HepG2 (cell line): ENCODE data around the gene NFATC3. TPM values are rescaled to one million over a fixed set of nuclear protein-coding genes. Genes with fewer than 3 reads are reported as not detected.

Experiments
- ATF7-NPFF ChIP-seq: sonication (generic); formaldehyde crosslinking; IDR thresholded peaks from 2 replicates; pipeline ENCODE4 v1.8.1; 2023; ENCODE audit warnings: mild to moderate bottlenecking, low read depth, missing genetic modification reagents, moderate library complexity
- ATRX ChIP-seq: sonication (generic); formaldehyde crosslinking; IDR thresholded peaks from 2 replicates; pipeline ENCODE4 v1.4.0; 2020; ENCODE audit warnings: missing genetic modification reagents, borderline replicate concordance
- BORCS8-MEF2B ChIP-seq: sonication (generic); formaldehyde crosslinking; IDR thresholded peaks from 2 replicates; pipeline ENCODE4 v1.8.0; 2022; ENCODE audit warnings: mild to moderate bottlenecking, missing genetic modification reagents
- GFI1 ChIP-seq: sonication (generic); formaldehyde crosslinking; IDR thresholded peaks from 2 replicates; pipeline ENCODE4 v1.5.0; 2020; ENCODE audit warnings: missing genetic modification reagents, mild to moderate bottlenecking, borderline replicate concordance
- HINFP ChIP-seq: sonication (generic); formaldehyde crosslinking; IDR thresholded peaks from 2 replicates; pipeline ENCODE4 v1.4.0; 2020; ENCODE audit warnings: low read depth, mild to moderate bottlenecking, missing genetic modification reagents
- HNRNPL ChIP-seq: fragments of 200-400 bp; formaldehyde crosslinking; IDR thresholded peaks from 2 replicates; pipeline ENCODE4 v1.6.1; 2017; ENCODE audit warnings: mild to moderate bottlenecking, low read depth, low read length
- ISL2 ChIP-seq: sonication (generic); formaldehyde crosslinking; IDR thresholded peaks from 2 replicates; pipeline ENCODE4 v1.5.0; 2020; ENCODE audit warnings: missing genetic modification reagents
- MED8 ChIP-seq: sonication (generic); formaldehyde crosslinking; IDR thresholded peaks from 2 replicates; pipeline ENCODE4 v1.8.1; 2023; ENCODE audit warnings: mild to moderate bottlenecking, missing genetic modification reagents; ENCODE audit not compliant: insufficient replicate concordance
- NONO ChIP-seq, 2 experiments: fragments of 450-650 bp in 1 of 2; sonication (generic) in 1 of 2; formaldehyde crosslinking in 1 of 2; IDR thresholded peaks in 1 of 2; conservative IDR thresholded peaks in 1 of 2; 2 replicates each; pipeline versions ENCODE4 v1.6.1 to v1.8.0; 2017 to 2022; ENCODE audit warnings: mild to moderate bottlenecking in 1 of 2, missing genetic modification reagents in 1 of 2, moderate library complexity in 1 of 2
- NR2F6 ChIP-seq, 2 experiments: IDR thresholded peaks; 2 replicates each; pipeline ENCODE4 v1.6.1; 2016; ENCODE audit warnings: antibody characterized with exemption in 1 of 2, mild to moderate bottlenecking in 1 of 2
- RFXANK ChIP-seq: IDR thresholded peaks from 2 replicates; pipeline ENCODE4 v1.6.1; 2016
- SMAD9 ChIP-seq: sonication (generic); formaldehyde crosslinking; IDR thresholded peaks from 2 replicates; pipeline ENCODE4 v1.5.1; 2020; ENCODE audit warnings: mild to moderate bottlenecking, missing genetic modification reagents
- SP2 ChIP-seq: sonication (generic); formaldehyde crosslinking; IDR thresholded peaks from 2 replicates; pipeline ENCODE4 v1.5.1; 2020; ENCODE audit warnings: mild to moderate bottlenecking, missing genetic modification reagents
- SUZ12 ChIP-seq: fragments of 150-350 bp; IDR thresholded peaks from 2 replicates; pipeline ENCODE4 v1.6.1; 2014; ENCODE audit warnings: low read depth, low read length
- ZNF160 ChIP-seq: sonication (generic); formaldehyde crosslinking; IDR thresholded peaks from 2 replicates; pipeline ENCODE4 v1.8.0; 2022; ENCODE audit warnings: mild to moderate bottlenecking, inconsistent platforms, missing genetic modification reagents
- ZNF557 ChIP-seq: sonication (generic); formaldehyde crosslinking; IDR thresholded peaks from 2 replicates; pipeline ENCODE4 v1.4.0; 2020; ENCODE audit warnings: missing genetic modification reagents
- ZNF644 ChIP-seq: IDR thresholded peaks from 2 replicates; pipeline ENCODE4 v1.6.1; 2016; ENCODE audit warnings: low read depth
- polyA plus RNA-seq, 8 experiments: library from polyadenylated mRNA; depleted of rRNA in 3 of 8; stranded (reverse) in 7 of 8; unstranded in 1 of 8; fragments of >200 nt; fragmentation: Illumina TruSeq in 4 of 8; extraction: Trizol in 4 of 8; gene quantifications; 2 replicates each; pipeline versions ENCODE4 v1.2.1 to v1.2.3, GENCODE V29; 2011 to 2016; ENCODE audit warnings: low read depth in 4 of 8, missing spikeins in 1 of 8, mixed read lengths in 1 of 8; ENCODE audit not compliant: insufficient read depth in 1 of 8
- total RNA-seq, 5 experiments: library from RNA; depleted of rRNA; stranded (reverse); fragments of >200 nt; fragmentation: Illumina TruSeq; extraction: Trizol; gene quantifications; 2 replicates each; pipeline ENCODE4 v1.2.3, GENCODE V29; 2016; ENCODE audit warnings: low read depth in 1 of 5
- TF ChIP-seq, protein P1 (sequence below): sonication (generic); formaldehyde crosslinking; IDR thresholded peaks from 2 replicates; pipeline ENCODE4 v1.5.0; 2020; ENCODE audit warnings: missing genetic modification reagents
- TF ChIP-seq, protein P2 (sequence below): sonication (generic); formaldehyde crosslinking; IDR thresholded peaks from 2 replicates; pipeline ENCODE4 v1.5.1; 2020; ENCODE audit warnings: mild to moderate bottlenecking, moderate library complexity, missing genetic modification reagents
- TF ChIP-seq, protein P3 (sequence below): sonication (generic); formaldehyde crosslinking; conservative IDR thresholded peaks from 2 replicates; pipeline ENCODE4 v1.4.0; 2020; ENCODE audit warnings: missing genetic modification reagents
- TF ChIP-seq, protein P4 (sequence below): sonication (generic); formaldehyde crosslinking; IDR thresholded peaks from 2 replicates; pipeline ENCODE4 v1.8.0; 2022; ENCODE audit warnings: mild to moderate bottlenecking, missing genetic modification reagents; ENCODE audit not compliant: insufficient replicate concordance

NFATC3 gene
- total and polyA plus RNA-seq, 2 of the 13 experiments (the other 11 are each of a cell fraction or from before 2014, with no cell fraction given), result 52.6 to 62.7 TPM

DNA sequence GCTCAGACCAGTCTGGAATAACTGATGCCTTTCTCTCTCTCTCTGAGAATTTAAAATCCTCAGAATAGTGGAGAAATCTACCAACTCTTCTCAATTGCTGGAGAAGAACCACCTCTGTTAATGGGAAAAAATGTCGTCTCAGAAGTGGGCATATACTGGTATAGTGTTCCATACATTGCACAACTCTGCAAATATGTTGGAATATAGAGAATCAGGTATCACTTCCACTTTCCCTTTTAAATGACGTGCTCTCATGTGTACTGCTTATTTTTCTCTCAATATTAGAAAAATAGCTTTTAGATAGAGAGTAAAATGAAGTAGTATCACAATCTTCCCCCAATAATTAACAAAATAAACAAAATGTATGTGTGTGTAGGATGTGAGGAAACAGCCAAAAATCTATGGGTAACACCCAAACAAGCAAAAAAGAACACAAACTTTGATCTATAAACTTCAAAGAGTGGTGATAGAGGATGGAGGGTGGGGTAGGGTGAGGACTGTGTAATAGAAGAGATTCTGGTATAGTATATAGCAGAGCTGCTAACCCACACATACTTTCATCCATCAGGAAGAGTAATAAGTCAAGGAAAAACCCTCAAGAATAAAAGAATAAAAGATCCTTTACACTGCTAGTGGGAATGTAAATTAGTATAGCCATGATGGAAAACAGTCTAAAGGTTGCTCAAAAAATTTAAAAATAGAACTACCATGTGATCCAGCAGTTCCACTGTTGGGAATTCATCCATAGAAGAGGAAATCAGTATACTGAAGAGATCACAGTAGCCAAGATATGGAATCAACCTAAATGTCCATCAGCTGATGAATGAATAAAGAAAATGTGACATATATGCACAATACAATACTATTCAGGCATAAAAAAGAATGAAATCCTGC is 46.9 kb downstream of the NFATC3 start (continued):
- TF ChIP-seq BORCS8-MEF2B (CRISPR knock-in tag) (no peak), GFI1 (CRISPR knock-in tag) (0 out of 2 replicates have a peak, but pooled peaks have one; percentile 34), NR2F6 (IDR thresholded peaks at IDR 0.05) (no peak), NR2F6 (CRISPR knock-in tag; IDR thresholded peaks at IDR 0.05) (no peak), SP2 (CRISPR knock-in tag) (no peak), SUZ12 (no peak), ZNF557 (CRISPR knock-in tag) (no peak), HINFP (CRISPR knock-in tag) (no peak), RFXANK (CRISPR knock-in tag) (no peak), ZNF644 (CRISPR knock-in tag) (no peak), NONO (IDR thresholded peaks at IDR 0.05) (no peak), NONO (CRISPR knock-in tag; conservative IDR thresholded peaks at IDR 0.05) (no peak), HNRNPL (no peak), MED8 (CRISPR knock-in tag) (no peak), ATF7-NPFF (no peak), SMAD9 (CRISPR knock-in tag) (no peak), ZNF160 (CRISPR knock-in tag) (no peak), ATRX (CRISPR knock-in tag) (no peak), ISL2 (CRISPR knock-in tag) (peak; percentile 45; the same call in 1 of the 2 replicates)
- TF ChIP-seq, protein P1, sequence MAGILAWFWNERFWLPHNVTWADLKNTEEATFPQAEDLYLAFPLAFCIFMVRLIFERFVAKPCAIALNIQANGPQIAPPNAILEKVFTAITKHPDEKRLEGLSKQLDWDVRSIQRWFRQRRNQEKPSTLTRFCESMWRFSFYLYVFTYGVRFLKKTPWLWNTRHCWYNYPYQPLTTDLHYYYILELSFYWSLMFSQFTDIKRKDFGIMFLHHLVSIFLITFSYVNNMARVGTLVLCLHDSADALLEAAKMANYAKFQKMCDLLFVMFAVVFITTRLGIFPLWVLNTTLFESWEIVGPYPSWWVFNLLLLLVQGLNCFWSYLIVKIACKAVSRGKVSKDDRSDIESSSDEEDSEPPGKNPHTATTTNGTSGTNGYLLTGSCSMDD (CRISPR knock-in tag), result no peak
- TF ChIP-seq, protein P2, sequence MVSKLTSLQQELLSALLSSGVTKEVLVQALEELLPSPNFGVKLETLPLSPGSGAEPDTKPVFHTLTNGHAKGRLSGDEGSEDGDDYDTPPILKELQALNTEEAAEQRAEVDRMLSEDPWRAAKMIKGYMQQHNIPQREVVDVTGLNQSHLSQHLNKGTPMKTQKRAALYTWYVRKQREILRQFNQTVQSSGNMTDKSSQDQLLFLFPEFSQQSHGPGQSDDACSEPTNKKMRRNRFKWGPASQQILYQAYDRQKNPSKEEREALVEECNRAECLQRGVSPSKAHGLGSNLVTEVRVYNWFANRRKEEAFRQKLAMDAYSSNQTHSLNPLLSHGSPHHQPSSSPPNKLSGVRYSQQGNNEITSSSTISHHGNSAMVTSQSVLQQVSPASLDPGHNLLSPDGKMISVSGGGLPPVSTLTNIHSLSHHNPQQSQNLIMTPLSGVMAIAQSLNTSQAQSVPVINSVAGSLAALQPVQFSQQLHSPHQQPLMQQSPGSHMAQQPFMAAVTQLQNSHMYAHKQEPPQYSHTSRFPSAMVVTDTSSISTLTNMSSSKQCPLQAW, result no peak
- TF ChIP-seq, protein P3, sequence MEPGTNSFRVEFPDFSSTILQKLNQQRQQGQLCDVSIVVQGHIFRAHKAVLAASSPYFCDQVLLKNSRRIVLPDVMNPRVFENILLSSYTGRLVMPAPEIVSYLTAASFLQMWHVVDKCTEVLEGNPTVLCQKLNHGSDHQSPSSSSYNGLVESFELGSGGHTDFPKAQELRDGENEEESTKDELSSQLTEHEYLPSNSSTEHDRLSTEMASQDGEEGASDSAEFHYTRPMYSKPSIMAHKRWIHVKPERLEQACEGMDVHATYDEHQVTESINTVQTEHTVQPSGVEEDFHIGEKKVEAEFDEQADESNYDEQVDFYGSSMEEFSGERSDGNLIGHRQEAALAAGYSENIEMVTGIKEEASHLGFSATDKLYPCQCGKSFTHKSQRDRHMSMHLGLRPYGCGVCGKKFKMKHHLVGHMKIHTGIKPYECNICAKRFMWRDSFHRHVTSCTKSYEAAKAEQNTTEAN, result no peak
- TF ChIP-seq, protein P4, sequence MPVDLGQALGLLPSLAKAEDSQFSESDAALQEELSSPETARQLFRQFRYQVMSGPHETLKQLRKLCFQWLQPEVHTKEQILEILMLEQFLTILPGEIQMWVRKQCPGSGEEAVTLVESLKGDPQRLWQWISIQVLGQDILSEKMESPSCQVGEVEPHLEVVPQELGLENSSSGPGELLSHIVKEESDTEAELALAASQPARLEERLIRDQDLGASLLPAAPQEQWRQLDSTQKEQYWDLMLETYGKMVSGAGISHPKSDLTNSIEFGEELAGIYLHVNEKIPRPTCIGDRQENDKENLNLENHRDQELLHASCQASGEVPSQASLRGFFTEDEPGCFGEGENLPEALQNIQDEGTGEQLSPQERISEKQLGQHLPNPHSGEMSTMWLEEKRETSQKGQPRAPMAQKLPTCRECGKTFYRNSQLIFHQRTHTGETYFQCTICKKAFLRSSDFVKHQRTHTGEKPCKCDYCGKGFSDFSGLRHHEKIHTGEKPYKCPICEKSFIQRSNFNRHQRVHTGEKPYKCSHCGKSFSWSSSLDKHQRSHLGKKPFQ (CRISPR knock-in tag), result no peak
- TF ChIP-seq, all 625 proteins: peak for 25
